Measurements from ENCODE around the gene FBRS. TPM values are rescaled to one million over a fixed set of nuclear protein-coding genes. Genes with fewer than 3 reads are reported as not detected.

Gene FBRS
- total and polyA plus RNA-seq, 2 of the 13 experiments (the other 11 are each of a cell fraction or from before 2014, with no cell fraction given): 13.7 to 16.2 TPM

DNA sequence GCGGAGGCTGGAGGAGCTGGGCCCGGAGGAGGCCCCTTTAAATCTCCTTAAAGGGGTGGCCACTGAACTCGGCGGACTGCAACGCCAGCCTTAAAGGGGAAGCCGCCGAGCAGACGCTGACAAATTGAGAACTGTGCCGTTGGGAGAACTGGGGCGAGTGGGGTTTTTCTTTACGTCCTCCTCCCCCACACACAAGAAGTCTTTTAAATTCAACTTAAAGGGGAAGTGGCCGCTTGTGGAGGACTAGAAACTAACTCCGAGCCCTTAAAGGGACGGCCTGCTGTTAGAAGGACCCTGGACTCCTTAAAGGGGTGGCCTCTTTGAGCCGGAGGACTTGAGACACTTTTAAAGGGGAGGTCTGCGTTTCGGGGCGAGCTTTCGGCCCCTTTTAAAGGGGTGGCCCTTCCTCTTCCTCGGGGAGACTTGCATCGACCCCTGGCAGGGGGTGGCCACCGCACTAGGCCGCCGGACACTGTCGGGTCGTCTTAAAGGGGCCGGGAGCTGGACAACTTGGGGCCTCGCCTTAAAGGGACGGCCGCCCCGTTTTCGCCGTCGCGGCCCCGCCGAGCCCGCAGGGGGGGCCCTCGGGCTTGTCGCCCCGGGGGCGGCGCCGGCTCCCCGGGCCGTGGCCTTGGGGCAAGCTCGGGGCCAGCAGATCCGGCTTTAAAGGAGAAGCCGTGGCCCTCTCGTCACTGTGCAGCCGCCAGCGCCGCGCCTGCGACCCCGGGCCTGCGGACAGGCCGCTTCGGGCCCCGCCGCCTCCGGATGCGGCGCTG is 688 bp downstream of the FBRS start:
- H3K4me3 ChIP-seq (replicated peaks in 1 of 3; ENCODE audit: insufficient read depth in 1 of 3, low read depth in 2 of 3, low read length in 3 of 3): peak overlapping the region; percentile 78 to 89 (median 82)
- POLR2A ChIA-PET: interaction anchor here (0.6 to 2.2 kb wide), 38 partner anchors 8 to 594 kb away, joined by 3 to 18 read pairs (median 6); partner anchors contain the start of genes ALDOA, CD2BP2, DCTPP1 and FBXL19
- in situ Hi-C loops (cut with HindIII; ENCODE audit: extremely low pct_ligation_motif_present, low pct_unique_long_range_greater_than_20kb) (loop anchor here (25.0 kb wide), 1 partner anchor 847 kb away; the partner anchor contains the start of genes MAZ, MVP, PAGR1 and PRRT2), intact Hi-C loops (cut with micrococcal nuclease; ENCODE audit: unreplicated experiment) (loop anchor here (1.0 to 10.0 kb wide), 4 partner anchors 25 to 574 kb away; partner anchors contain the start of gene ZNF768)
- H3K4me2 ChIP-seq (ENCODE audit: low read depth, low read length): peak overlapping the region; percentile 92
- peak; percentile 39 for ATAC-seq
- H3K27ac ChIP-seq (ENCODE audit: extremely low read length, insufficient read depth, low read length): peak overlapping the region; percentile 93
- H4K20me1 ChIP-seq (ENCODE audit: insufficient read depth, low read length): peaks cover 30% of the 10 kb centered on the region; the same call in 1 of the 2 replicates
- peaks cover 35 to 59% of the 10 kb centered on the region in 2 experiments for H3K36me3 ChIP-seq (replicated peaks in 1 of 2; ENCODE audit: control insufficient read depth in 1 of 2, insufficient read depth in 2 of 2, low read length in 2 of 2)
- DNase-seq (ENCODE audit: low spot score): peak; percentile 96
- H3K27me3 ChIP-seq (ENCODE audit: control insufficient read depth in 1 of 2, insufficient read depth in 2 of 2, low read length in 2 of 2): no peaks in the 10 kb centered on the region; a peak in 1 of 5 replicates
- peaks cover 45% of the 10 kb centered on the region for H3K79me2 ChIP-seq (ENCODE audit: insufficient read depth, low read length)
- H3K9ac ChIP-seq (ENCODE audit: insufficient read depth, low read depth, low read length): peak overlapping the region; percentile 91
- no peak overlapping the region for H2AFZ ChIP-seq (ENCODE audit: low read length)
- BruUV-seq (replicated peaks): TSS peak; percentile 87
- H3K4me1 ChIP-seq (ENCODE audit: insufficient read depth, low read length): peaks cover 37% of the 10 kb centered on the region
- CTCF ChIA-PET (ENCODE audit: low intra/inter-chr PET ratio, low total read pairs): interaction anchor here (1.2 to 1.4 kb wide), 2 partner anchors 30 to 35 kb away, joined by 3 to 4 read pairs; no protein-coding TSS in a partner anchor
- FAIRE-seq: peak; percentile 12
- 1% methylated on average over 19 of the region's 64 CpGs for WGBS (ENCODE audit: low lambda C conversion rate)
- no peaks in the 10 kb centered on the region for H3K9me3 ChIP-seq (ENCODE audit: low read length)
- TF ChIP-seq ZNF547 (CRISPR knock-in tag; IDR thresholded peaks at IDR 0.05): peak; percentile 79; the same call in 1 of the 2 replicates
- no peak for TF ChIP-seq ZNF33A (CRISPR knock-in tag; IDR thresholded peaks at IDR 0.05; ENCODE audit: borderline replicate concordance)
- TF ChIP-seq ZNF766 (CRISPR knock-in tag; IDR thresholded peaks at IDR 0.05; ENCODE audit: borderline replicate concordance): peak; percentile 40; the same call in 1 of the 2 replicates
- peak; percentile 78; the same call in 1 of the 2 replicates for TF ChIP-seq ZNF563 (CRISPR knock-in tag; IDR thresholded peaks at IDR 0.05)
- peak; percentile 6; the same call in 1 of the 2 replicates for TF ChIP-seq MEF2D (CRISPR knock-in tag; IDR thresholded peaks at IDR 0.05)
- TF ChIP-seq MIER3 (CRISPR knock-in tag; IDR thresholded peaks at IDR 0.05; ENCODE audit: borderline replicate concordance): peak; percentile 11; the same call in 1 of the 2 replicates
- peak; percentile 61 for TF ChIP-seq SKI (IDR thresholded peaks at IDR 0.05; ENCODE audit: partially characterized antibody)
- no peak for TF ChIP-seq ZNF431 (CRISPR knock-in tag; IDR thresholded peaks at IDR 0.05; ENCODE audit: borderline replicate concordance, low read depth)
- 0 out of 2 replicates have a peak, but pooled peaks have one; percentile 54 for TF ChIP-seq ZNF124 (CRISPR knock-in tag; IDR thresholded peaks at IDR 0.05)
- TF ChIP-seq, protein P1, sequence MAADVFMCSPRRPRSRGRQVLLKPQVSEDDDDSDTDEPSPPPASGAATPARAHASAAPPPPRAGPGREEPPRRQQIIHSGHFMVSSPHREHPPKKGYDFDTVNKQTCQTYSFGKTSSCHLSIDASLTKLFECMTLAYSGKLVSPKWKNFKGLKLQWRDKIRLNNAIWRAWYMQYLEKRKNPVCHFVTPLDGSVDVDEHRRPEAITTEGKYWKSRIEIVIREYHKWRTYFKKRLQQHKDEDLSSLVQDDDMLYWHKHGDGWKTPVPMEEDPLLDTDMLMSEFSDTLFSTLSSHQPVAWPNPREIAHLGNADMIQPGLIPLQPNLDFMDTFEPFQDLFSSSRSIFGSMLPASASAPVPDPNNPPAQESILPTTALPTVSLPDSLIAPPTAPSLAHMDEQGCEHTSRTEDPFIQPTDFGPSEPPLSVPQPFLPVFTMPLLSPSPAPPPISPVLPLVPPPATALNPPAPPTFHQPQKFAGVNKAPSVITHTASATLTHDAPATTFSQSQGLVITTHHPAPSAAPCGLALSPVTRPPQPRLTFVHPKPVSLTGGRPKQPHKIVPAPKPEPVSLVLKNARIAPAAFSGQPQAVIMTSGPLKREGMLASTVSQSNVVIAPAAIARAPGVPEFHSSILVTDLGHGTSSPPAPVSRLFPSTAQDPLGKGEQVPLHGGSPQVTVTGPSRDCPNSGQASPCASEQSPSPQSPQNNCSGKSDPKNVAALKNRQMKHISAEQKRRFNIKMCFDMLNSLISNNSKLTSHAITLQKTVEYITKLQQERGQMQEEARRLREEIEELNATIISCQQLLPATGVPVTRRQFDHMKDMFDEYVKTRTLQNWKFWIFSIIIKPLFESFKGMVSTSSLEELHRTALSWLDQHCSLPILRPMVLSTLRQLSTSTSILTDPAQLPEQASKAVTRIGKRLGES (CRISPR knock-in tag; IDR thresholded peaks at IDR 0.05; ENCODE audit: borderline replicate concordance): peak; percentile 52; the same call in 1 of the 2 replicates
- no peak for TF ChIP-seq ZSCAN29 (CRISPR knock-in tag; conservative IDR thresholded peaks at IDR 0.05)
- TF ChIP-seq, protein P2, sequence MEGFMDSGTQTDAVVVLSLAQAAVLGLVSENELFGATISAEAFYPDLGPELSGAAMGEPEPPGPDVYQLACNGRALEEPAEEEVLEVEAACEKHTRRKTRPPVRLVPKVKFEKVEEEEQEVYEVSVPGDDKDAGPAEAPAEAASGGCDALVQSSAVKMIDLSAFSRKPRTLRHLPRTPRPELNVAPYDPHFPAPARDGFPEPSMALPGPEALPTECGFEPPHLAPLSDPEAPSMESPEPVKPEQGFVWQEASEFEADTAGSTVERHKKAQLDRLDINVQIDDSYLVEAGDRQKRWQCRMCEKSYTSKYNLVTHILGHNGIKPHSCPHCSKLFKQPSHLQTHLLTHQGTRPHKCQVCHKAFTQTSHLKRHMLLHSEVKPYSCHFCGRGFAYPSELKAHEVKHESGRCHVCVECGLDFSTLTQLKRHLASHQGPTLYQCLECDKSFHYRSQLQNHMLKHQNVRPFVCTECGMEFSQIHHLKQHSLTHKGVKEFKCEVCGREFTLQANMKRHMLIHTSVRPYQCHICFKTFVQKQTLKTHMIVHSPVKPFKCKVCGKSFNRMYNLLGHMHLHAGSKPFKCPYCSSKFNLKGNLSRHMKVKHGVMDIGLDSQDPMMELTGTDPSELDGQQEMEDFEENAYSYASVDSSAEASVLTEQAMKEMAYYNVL (CRISPR knock-in tag; IDR thresholded peaks at IDR 0.05; ENCODE audit: borderline replicate concordance): peak; percentile 75; the same call in 1 of the 2 replicates
- TF ChIP-seq TBP (CRISPR knock-in tag; IDR thresholded peaks at IDR 0.05): 0 out of 2 replicates have a peak, but pooled peaks have one; percentile 44
- TF ChIP-seq, protein P3, sequence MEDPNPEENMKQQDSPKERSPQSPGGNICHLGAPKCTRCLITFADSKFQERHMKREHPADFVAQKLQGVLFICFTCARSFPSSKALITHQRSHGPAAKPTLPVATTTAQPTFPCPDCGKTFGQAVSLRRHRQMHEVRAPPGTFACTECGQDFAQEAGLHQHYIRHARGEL (CRISPR knock-in tag; IDR thresholded peaks at IDR 0.05): no peak
- TF ChIP-seq, protein P4, sequence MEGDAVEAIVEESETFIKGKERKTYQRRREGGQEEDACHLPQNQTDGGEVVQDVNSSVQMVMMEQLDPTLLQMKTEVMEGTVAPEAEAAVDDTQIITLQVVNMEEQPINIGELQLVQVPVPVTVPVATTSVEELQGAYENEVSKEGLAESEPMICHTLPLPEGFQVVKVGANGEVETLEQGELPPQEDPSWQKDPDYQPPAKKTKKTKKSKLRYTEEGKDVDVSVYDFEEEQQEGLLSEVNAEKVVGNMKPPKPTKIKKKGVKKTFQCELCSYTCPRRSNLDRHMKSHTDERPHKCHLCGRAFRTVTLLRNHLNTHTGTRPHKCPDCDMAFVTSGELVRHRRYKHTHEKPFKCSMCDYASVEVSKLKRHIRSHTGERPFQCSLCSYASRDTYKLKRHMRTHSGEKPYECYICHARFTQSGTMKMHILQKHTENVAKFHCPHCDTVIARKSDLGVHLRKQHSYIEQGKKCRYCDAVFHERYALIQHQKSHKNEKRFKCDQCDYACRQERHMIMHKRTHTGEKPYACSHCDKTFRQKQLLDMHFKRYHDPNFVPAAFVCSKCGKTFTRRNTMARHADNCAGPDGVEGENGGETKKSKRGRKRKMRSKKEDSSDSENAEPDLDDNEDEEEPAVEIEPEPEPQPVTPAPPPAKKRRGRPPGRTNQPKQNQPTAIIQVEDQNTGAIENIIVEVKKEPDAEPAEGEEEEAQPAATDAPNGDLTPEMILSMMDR (CRISPR knock-in tag; IDR thresholded peaks at IDR 0.05): peak; percentile 33; the same call in 1 of the 2 replicates
